HK-2 (cell line): ENCODE measurements around the gene CD34.
"Not testable (repeated sequence)": the region's sequence is repeated elsewhere in the genome, so short reads cannot be mapped to it uniquely, and the experiment has no call there.

Experiments used
- DNase-seq: peaks from one replicate; pipeline ENCODE4 v3.0.0-alpha.2; 2018; ENCODE audit not compliant: unreplicated experiment

CD34 gene

DNA sequence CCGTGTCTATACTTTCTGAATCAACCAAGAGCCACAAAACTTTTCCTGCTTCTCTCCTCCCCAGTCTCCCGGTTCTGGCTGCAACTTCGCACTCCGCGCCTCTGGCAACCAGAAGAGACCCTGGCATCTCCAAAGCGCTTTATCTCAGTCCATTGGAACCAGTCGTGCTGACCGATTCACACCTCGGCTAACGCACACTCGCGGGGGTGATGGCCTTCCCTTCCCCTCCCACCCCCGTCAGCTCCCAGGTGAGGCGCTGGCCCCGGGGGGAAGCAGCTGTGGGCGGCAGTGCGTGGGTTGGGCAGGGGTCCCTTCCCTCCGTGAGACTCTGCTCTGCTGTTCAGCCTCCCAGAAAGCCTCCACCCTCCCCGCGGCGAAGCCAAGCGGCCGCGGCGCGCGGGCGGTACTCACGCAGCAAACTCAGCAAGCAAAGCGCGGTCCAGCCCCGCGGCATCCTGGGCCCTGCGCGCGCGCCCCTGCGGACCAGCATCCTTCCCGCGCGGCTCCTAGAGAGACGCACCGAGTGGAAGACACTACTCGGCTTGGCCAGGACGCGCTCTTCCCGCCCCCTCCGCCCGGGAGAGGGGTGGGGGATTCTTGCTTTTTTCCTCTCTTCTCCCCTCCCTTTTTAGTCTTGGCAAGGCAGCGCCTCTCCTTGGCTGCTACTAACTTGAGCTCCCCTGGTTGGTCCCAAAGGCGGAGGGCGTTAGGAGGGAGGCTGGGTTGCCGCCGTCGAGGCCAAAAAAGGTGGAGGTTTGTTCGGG is at the start of gene CD34:
Gene CD34 (minus strand): TSS at position 535 of the 764 bp plus-strand sequence. CDS start 45 bp downstream, at position 490.
- no peak for DNase-seq

DNA sequence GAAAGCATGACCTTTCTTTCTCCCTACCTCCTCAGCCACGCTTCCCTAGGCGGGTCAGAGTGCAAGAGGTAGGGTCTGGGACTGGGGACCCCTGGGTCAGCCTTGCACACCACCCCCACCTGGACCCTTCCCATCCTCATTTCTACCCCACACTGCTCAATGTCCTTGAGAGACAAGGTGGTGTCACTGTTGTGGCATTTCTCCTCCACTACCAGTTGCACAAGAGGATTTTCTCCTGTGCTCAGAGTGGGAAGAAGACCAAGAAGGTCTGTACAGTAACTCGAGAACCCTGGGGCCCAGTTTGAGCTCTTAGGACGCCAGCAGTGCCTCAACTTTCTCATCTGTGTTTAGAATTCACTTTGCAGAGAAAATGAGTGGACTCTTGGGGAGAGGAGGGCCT is 49.4 kb upstream of the CD34 start:
- no peak for DNase-seq

- no peak for DNase-seq
Observed at GRCh38 chr1:207959910-207960309, 49.0 kb upstream of the CD34 start.

DNA sequence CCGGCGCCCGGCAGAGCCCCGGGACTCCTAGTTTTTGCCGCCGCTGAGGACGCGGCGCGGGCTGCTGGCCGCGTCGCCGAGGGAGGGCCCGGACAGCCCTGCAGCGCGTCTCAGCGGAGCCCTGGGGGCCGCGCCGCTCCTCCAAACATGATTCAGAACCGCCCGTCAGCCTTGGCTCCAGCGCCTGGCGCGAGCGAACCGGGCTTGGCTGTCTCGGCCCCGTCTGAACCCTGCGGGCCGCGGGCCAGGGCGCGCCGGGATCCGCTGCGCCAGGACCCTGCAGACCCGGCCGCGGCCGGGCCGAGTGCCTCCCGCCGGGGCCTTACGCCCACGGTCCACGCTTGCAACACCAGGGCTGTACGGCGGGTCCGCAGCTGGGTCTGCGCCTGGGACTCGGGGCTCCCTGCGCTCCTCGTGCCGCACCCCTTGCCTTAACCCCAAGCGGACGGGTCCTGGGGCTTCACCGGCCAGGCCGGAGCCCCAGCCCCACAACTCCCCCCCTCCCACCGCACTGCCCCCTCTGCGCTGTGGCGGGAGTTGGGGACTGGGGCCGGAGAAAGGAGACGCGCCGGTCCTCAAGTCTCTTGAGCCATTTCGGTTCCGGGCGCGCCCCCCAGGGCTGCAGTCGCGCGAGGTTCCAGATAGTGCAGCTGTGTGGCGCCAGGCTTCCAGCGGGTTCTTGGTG is 48.4 kb upstream of the CD34 start:
- no peak for DNase-seq

GRCh38 chr1:207958376-207959139 is 47.6 kb upstream of the CD34 start:
- DNase-seq: no peak

DNA sequence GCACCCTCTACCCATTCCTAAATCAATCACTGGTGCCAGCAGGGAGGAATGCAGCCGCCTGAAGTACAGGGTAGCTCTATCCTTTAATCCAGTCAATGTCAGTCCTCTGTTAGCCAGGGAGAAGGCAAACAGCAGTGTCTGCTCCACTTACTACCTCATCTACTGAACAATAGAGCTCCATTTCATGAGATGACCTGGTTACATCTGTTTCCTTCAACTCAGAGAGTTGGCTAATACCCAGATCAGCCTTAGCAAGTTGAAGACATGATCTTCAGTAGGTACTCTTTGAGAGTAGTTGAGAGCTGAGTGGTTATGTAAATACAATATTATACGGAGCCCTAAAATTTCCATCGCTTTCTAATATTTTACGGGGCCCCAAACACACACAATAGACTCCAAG is 46.1 kb upstream of the CD34 start:
- no peak for DNase-seq

- DNase-seq: no peak
Observed at GRCh38 chr1:207954104-207954503, 43.2 kb upstream of the CD34 start.

- no peak for DNase-seq
Observed at GRCh38 chr1:207952617-207953542, 42.0 kb upstream of the CD34 start.

DNA sequence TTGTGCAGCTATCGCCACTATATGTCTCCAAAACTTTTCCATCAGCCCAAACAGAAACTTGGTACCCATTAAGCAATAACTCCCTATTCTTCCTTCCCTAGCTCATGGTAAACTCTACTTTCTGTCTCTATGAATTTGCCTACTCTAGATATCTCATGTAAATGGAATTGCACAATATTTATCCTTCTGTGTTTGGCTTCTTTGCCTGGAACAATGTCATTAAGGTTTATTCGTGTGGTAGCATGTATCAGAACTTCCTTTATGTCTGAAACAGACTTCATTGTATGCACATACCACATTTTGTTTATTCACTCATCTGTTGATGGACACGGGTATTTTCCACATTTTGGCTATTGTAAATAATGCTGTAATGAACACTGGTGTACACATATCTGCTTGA is 40.7 kb upstream of the CD34 start:
- DNase-seq: no peak

GRCh38 chr1:207950750-207951149 is 39.8 kb upstream of the CD34 start:
- DNase-seq: no peak

- no peak for DNase-seq
Observed at GRCh38 chr1:207949571-207950195, 38.8 kb upstream of the CD34 start.

GRCh38 chr1:207948536-207949250 is 37.8 kb upstream of the CD34 start:
- no peak for DNase-seq

DNA sequence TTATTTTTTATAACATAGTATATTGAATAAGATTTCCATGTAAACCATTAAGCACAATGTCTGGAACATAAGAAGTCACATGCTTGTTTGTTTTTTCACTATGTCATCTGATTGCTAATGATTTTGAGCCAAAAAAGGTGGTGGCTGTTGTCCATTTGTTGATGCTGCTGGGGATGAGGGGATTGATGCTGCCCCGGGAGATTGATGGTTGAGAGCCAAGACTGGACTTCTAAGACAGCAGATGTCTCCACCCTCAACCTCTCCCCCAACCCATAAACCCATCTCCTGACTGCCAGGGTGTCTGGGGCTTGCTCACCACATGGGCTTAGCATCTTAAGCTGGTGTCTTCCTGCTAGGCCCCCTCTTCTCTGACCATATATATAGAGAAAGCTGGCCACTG is 35.8 kb upstream of the CD34 start:
- no peak for DNase-seq

- DNase-seq: no peak
Observed at GRCh38 chr1:207944571-207944970, 33.6 kb upstream of the CD34 start.

- not testable (repeated sequence) for DNase-seq
Observed at GRCh38 chr1:207942337-207942741, 31.4 kb upstream of the CD34 start.

DNA sequence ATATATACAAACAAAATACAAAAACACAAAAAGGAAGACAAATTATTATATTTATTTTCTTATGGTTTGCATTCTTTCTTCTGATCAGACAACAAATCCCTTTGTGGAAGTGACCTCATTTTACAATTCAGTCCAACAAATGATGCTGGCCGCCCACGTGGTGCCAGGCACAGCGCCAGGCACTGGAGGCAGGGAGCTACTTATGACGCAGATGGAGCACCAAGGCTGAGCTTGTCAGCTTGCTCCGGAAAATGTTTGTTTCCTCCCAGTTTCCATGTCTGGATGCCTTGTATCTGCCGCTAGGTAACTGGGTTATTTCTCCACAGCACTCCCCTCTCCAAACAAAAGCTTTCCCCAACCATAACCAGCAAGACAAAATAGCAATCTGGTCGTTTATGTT is 30.7 kb upstream of the CD34 start:
- no peak for DNase-seq

DNA sequence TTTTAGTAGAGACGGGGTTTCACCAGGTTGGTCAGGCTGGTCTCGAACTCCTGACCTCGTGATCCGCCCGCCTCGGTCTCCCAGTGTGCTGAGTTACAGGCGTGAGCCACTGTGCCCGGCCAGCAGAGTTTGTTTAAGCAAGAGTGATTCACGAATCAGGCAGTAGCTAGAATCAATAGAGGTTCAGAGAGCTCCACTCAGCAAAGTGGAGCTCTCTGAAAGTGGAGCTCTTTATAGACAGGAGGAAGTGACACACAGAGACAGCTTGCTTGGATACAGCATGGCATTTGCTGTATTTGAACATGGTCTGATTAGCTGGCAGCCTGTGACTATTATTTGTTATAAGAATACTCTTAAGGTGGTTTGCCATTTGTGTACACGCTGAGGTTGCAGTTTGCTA is 27.1 kb upstream of the CD34 start:
- no peak for DNase-seq

DNA sequence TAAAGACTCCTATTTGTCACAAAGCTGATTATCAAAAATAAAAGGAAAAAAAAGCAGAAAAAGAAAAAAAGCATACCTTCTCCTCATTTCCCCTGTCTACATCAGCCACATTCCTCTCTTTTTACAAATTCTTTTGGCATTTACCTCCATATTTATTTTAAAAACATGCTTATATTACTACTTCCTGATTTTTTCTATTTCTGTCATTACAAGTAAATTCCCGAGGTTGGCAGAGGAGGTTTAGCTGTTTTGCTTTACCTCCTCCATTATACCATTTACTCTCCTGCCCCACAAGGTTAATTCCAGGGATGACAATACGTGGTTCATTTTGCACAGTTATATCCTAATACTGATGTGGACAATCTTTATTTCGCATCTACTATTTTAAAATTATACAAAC is 26.3 kb upstream of the CD34 start:
- no peak for DNase-seq

DNA sequence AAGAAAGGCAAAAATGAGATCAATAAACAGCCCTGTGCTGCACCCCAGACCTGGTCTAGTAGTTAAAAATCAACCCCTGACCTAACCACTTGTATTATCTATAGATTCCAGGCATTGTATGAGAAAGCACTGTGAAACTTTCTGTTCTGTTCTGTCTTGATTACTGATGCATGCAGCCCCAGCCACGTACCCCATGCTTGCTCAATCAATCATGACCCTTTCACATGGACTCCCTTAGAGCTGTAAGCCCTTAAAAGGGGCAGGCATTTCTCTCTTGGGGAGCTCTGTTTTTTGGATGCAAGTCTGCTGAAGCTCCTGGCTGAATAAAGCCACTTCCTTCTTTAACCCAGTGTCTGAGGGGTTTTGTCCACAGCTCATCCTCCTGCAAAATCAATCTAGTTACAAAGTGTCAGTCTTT is 24.2 kb upstream of the CD34 start:
- DNase-seq: peak; percentile 52

- no peak for DNase-seq
Observed at GRCh38 chr1:207933205-207933800, 22.4 kb upstream of the CD34 start.
